ENCODE measurements around the gene KIF11.

Gene KIF11

GRCh38 chr10:92688573-92688926, 95.6 kb downstream of the KIF11 start:
- no peak for DNase-seq

- peak; percentile 46 for DNase-seq
Observed at GRCh38 chr10:92688927-92689662, 96.2 kb downstream of the KIF11 start.

GRCh38 chr10:92689663-92690210, 96.8 kb downstream of the KIF11 start, which contains the start of gene HHEX:
Gene HHEX (plus strand): TSS chr10:92689955. CDS start chr10:92689987, 32 bp downstream.
- DNase-seq: peak; percentile 77

- DNase-seq: no peak
Observed at GRCh38 chr10:92690211-92690914, 97.4 kb downstream of the KIF11 start.

GRCh38 chr10:92690915-92691590, 98.1 kb downstream of the KIF11 start:
- DNase-seq: no peak

GRCh38 chr10:92691591-92692079, 98.7 kb downstream of the KIF11 start:
- DNase-seq: no peak

- no peak for DNase-seq
Observed at GRCh38 chr10:92692080-92692671, 99.2 kb downstream of the KIF11 start.

- DNase-seq: no peak
Observed at GRCh38 chr10:92692697-92693533, 100.0 kb downstream of the KIF11 start.

- DNase-seq: no peak
Observed at GRCh38 chr10:92693534-92693893, 100.6 kb downstream of the KIF11 start.

- DNase-seq: no peak
Observed at GRCh38 chr10:92695679-92696605, 103.0 kb downstream of the KIF11 start.

GRCh38 chr10:92696606-92697383, 103.9 kb downstream of the KIF11 start:
- DNase-seq: no peak

GRCh38 chr10:92697663-92698511, 105.0 kb downstream of the KIF11 start:
- no peak for DNase-seq

GRCh38 chr10:92699193-92699517, 106.2 kb downstream of the KIF11 start:
- DNase-seq: no peak

GRCh38 chr10:92699518-92700381, 106.8 kb downstream of the KIF11 start:
- peak; percentile 27 for DNase-seq

- DNase-seq: peak; percentile 15
Observed at GRCh38 chr10:92702301-92702916, 109.5 kb downstream of the KIF11 start.
